GM19239 (cell line): ENCODE results near the gene BCAS3.
"Not testable (repeated sequence)": the region's sequence is repeated elsewhere in the genome, so short reads cannot be mapped to it uniquely, and the experiment has no call there.

ENCODE experiments used
- DNase-seq: peaks from one replicate; pipeline ENCODE4 v3.0.0; 2011; ENCODE audit warnings: low spot score; ENCODE audit not compliant: insufficient read length
- FAIRE-seq: peaks from 2 replicates; lab custom pipeline; 2011; peaks lifted over from hg19 to GRCh38; lab: Jason Lieb, UNC

The BCAS3 gene

DNA sequence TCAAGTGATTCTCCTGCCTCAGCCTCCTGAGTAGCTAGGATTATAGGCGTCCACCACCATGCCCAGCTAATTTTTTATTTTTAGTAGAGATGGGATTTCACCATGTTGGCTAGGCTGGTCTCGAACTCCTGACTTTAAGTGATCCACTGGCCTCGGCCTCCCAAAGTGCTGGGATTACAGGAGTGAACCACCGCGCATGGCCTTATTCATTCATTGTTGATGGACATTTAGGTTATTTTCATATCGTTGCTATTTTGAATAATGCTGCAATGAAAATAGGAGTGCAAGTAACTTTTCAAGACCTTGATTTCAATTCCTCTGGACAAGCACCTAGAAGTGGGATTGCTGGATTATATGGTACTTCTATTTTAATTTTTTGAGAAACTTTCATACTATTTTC is 752.2 kb downstream of the BCAS3 start:
- DNase-seq, FAIRE-seq: not testable (repeated sequence)

DNA sequence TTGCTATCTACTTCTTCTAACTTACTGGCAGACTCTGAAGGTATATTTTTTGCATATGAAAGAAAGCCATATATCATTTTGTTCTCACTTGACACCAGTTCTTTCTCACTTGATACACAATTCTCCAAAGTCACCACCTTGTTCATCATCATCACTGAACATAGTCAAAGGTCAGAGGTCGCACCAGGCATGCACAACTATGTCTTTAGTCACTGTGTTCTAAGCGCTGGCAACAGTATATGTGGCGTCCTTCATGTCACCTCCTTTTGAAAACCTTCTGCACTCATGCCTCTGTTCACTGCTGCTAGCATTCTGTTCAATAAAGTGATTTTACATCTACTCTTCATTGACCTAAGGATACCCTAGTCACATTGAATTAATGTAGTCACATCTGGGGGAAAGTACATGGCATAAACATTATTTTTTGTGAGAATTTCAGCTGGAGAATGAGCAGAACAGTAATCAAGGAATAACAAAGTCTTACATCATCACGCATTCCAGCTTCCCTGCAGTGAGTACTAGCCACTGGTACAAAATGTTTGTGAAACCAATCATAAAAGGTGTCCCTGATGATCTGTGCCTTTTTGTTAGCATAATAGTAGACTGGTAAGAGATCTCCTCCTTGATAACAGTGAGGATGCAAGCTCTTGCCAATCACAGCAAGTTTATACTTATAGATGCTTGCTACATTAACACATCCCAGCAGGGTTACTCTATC is 754.1 kb downstream of the BCAS3 start:
- DNase-seq (no peak), FAIRE-seq (no peak)

DNA sequence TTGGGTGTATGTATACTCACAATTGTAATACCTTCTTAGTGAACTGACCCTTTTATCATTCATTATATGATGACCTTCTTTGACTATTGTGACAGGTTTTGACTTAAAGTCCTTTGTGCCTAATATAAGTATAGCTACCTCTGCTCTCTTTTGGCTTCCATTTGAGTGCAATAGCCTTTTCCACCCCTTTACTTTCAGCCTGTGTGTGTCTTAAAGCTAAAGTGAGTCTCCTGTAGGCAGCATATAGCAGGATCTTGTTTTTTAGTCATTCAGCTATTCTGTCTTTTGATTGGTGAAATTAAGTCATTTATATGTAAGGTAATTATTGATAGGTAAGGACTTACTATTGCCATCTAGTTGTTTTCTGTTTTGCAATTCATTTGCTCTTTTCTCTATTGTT is 758.6 kb downstream of the BCAS3 start:
- FAIRE-seq (no peak), DNase-seq (no peak)

DNA sequence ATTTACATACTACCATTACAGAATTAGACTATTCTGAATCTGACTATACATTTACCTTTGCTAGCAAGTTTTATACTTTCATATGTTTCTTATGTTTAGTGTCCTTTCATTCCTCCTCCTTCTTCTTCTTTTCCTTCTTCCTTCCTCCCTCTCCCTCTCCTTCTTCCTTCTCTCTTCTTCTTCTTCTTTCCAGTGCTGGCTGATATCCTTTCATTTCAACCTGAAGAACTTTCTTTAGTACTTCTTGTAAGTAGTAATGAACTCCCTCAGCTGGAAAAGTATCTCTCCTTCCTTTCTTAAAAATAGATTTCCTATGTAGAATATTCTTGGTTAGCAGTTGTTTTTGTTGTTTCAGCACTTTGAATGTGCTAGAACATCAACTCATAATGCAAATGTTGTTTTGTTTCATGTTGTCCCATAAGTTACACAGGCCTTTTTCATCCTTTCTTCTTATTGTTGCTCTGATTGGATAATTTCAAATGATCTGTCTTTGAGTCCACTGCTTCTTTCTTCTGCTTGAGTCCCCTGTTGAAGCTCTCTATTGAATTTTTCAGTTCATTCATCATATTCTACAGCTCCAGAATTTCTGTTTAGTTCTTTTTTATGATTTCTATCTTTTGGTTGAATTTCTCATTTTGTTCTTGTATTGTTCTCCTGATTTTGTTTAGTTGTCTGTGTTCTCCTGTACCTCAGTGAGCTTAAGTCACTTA is 759.5 kb downstream of the BCAS3 start:
- FAIRE-seq, result no peak

DNA sequence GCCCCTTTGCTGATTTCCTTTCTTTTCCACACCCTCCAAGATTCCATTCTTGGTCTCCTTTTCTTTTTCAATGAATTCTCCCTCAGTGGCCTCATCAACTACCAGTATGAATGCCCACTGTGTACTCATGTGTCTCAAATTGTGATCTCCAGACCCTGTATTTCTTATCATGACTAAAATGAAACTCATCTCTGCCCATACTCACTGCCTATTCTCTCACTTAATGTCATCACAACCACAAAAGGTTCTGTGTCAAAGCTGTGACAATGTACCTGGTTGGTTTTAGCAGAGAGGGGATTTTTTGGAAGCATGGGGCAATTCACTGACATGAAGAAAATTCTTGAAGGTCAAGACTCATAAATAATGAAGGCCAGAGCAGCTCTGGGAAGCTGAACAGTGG is 763.0 kb downstream of the BCAS3 start:
- FAIRE-seq, result no peak

More for the DNA sequence above, 759.5 kb downstream of the BCAS3 start:
- DNase-seq, result no peak

DNA sequence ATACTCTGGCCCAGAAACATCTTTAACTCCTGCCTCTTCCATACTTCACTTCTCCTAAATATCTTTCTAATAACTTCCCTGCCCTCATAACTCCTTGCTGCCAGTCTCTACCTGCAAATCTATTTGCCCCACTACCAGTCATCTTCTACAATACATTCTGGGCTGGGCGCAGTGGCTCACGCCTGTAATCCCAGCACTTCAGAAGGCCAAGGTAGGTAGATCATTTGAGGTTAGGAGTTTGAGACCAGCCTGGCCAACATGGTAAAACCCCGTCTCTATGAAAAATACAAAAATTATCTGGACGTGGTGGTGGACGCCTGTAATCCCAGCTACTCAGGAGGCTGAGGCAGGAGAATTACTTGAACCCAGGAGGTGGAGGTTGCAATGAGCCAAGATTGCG is 763.9 kb downstream of the BCAS3 start:
- FAIRE-seq, DNase-seq: not testable (repeated sequence)

More for the DNA sequence above, 763.0 kb downstream of the BCAS3 start:
- DNase-seq, result no peak

DNA sequence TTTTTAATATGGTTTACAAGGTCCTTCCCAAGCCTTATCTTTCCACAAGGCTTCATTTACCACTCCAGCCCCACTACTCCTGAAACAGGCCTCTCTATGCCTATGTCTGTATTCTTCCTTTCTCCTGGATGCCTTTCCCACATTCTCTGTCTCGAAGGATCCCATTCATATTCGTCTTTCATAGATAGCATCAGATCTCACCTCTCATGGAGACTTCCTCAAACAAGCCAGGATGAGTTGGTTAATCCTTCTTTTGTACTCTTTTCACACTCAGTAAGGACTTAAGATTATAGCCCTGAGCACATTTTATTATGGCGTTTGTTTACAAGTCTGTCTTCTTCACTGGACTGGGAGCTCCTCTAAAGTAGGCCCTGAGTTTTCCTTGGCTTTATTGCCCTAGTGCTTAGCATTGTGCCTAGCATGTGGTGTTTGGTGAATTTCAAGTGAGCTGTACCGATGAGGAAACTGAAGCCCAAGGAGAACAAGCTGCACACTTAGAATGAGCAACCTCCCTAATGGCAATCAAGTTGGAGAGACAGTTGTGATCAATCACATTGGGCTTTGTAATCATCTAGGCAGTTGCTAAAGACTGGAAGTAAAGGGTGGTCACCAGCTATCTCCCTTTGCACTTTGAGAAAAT is 764.6 kb downstream of the BCAS3 start:
- no peak for FAIRE-seq
- no peak for DNase-seq
